Stimulated activated CD8-positive, alpha-beta memory T cell treated with anti-CD3 and anti-CD28 coated beads, Interleukin-15, amount 100 ng/mL, for 4 hours (primary cell): Measurements from ENCODE around the gene ANAPC5.
"Not testable (repeated sequence)": the region's sequence is repeated elsewhere in the genome, so short reads cannot be mapped to it uniquely, and the experiment has no call there.

Experiments used
- DNase-seq, 2 donors: peaks; one replicate each; pipeline ENCODE4 v3.0.0-alpha.2; 2020; ENCODE audit warnings: low read depth in 2 of 2

ANAPC5 gene

DNA sequence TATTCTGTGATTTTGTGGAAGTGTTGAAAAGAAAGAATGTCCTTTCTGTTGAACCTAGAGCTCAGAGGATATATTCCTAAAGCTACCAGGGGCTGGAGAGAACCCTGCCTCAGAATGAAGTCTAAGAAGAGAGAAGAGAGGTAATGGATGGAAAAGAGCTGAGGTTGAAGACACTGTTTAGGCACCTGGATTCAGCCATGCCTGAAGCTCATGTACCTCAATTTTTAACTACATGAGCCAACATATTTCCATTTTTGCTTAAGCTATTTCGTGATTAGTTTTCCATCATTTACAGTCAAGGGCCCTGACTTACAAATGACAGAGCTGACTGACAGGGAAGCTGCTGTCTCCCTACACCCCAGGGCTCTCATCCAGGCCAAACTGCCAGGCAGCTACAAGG is 66.4 kb downstream of the ANAPC5 start:
- no peak for DNase-seq

DNA sequence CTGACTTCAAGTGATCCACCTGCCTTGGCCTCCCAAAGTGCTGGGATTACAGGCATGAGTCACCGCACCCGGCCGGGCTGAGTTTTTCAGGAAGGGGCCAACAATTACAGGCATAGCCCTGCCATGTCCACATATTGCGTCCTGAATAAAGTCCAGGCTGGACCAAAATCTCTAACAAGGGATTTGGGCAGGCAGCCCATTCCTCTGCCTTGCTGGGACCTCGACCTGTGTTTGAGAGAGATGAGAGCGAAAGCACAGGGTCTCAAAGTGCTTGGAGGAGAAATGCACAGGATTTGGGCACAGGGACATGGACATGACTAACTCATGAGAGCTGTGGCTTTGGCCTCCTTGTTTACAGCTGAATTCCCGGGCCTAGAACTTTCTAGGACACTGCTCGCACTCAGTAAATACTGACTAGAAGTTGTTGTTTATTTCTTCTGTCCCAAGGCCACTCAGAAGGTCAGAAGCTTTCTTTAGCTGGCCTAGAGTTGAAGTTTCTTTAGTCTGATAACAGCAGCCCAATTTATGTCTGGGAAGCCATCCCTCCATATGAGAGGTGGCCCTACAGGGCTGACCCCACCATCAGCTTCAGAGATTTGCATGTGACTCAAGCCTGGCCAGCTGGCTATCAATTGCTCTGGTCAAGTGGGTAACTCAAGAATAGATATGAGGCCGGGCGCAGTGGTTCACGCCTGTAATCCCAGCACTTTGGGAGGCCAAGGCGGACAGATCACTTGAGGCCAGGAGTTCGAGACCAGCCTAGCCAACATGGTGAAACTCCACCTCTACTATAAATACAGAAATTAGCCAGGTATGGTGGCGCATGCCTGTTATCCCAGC is 67.4 kb downstream of the ANAPC5 start:
- no peak for DNase-seq

DNA sequence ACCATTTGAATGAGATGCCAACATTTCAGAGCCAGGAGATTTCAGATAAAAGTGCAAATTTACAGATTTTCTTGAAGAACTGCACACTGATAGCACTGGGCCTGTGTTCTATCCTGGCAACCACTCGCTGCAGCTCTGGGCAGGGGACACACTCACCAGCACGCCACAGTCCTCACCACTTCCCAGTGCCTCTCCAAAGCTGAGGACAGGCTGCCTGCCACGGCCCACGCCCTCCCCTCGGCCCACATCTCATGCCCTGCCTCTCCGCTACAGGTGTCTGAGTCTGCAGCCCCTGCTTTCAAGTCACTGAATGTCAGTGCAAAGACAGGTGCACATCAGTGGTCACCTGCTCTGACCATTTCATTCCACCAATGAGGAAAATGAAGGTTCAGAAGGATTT is 68.4 kb downstream of the ANAPC5 start:
- no peak for DNase-seq

DNA sequence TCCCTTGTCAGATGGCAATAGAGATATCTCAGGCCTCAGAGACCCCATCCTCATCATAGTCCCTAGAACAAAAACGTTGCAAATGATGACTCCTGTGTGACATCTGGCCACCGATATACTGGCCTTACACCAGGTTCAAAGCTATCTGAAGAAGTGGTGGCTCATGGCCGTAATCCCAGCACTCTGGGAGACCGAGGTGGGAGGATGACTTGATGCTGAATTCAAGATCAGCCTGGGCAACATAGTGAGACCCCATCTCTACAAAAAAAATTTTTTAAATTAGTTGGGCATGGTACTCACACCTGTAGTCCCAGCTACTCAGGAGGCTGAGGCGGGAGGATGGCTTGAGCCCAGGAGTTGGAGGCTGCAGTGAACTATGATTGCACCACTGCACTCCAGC is 68.8 kb downstream of the ANAPC5 start:
- DNase-seq = no peak

DNA sequence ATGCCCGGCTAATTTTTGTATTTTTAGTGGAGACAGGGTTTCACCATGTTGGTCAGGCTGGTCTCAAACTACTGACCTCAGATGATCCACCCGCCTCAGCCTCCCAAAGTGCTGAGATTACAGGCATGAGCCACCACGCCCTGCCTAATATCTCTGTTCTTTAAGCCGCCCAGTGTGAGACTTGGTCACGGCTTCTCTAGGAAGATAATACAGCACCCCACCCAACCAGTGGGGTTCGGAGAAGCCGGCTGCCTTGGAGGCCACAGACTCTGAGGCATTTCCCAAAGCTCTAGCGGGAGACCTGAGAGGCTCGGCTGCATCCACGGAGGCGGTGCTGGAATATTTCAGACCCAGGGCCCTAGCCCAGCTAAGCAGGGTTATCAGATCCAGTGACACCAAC is 69.3 kb downstream of the ANAPC5 start:
- DNase-seq = not testable (repeated sequence)

DNA sequence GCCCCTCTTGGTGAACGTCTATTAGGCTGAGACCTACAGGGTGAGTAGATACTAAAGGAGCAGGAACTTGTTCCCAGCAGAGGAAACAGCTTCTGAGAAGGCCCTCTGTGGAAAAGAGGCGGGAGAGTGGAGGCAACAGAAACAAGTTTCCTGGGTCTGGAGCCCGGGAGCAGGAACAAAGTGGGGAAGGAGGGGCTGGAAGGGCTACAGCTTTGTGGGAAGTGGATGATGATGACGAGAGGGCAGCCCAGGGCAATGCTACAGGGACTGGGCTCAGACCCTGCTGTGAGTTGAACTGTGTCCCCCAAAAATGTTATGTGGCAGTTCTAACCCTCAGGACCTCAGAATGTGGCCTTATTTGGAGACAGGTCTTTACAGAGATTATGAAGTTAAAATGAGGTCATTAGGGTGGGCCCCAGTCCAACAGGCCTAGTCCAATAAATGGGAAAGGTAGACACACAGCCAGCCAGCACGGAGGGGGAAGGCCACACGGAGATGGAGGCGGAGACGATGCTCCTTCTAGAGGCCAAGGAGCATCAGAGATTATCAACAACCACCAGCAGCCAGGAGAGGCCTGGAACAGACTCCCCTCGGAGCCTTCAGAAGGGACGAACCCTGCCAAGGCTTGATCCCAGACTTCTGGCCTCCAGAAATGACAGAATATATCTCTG is 70.0 kb downstream of the ANAPC5 start:
- no peak for DNase-seq

DNA sequence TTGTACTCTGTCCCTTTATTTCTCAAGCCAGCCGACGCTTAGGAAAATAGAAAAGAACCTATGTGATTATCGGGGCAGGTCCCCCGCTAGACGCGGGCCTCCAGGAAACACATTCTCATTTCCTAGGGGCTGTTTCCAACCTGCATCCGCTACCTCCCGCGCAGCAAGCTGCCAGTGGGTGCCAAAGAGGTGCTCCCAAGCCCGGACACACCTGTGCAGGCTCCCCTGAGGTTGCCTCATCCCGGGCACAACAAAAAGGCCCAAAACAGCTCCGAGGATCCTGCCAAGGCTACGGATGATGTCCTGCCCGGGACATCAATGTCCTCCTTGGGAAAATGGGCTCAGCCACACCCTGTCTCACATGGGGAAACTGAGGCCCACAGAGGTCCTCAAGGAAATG is 71.1 kb downstream of the ANAPC5 start:
- DNase-seq = not testable (repeated sequence)

DNA sequence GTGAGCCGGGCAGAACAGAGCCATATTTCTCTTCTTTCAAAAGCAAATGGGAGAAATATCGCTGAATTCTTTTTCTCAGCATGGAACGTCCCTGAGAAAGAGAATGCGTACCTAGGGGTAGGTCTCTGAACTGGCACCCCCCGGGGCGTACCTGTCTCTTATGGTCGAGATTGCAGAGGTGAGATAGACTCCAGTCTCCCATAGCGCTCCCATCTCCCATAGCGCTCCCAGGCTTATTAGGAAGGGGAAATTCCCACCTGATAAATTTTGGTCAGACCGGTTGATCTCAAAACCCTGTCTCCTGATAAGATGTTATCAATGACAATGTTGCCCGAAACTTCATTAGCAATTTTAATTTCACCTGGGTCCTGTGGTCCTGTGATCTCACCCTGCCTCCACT is 71.7 kb downstream of the ANAPC5 start:
- not testable (repeated sequence) for DNase-seq

DNA sequence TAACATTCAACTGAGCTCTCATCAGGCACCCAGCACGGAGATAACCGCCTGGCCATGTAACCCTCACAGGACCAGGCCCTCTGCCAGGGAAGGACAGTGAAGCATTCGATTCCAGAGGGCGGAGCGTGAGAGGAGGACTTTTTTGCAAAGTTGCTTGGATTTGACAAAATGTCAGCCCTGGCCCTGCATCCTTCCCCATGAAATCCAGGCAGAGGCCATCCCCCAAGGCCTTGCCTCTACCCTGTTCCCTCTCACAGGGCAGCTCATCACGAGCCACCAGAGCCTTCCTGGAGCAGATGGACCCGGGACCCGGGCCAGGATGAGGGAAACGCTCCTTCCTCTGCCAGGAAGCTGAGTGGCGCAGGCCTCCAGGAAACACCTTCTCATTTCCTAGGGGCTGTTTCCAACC is 72.7 kb downstream of the ANAPC5 start:
- DNase-seq = no peak

DNA sequence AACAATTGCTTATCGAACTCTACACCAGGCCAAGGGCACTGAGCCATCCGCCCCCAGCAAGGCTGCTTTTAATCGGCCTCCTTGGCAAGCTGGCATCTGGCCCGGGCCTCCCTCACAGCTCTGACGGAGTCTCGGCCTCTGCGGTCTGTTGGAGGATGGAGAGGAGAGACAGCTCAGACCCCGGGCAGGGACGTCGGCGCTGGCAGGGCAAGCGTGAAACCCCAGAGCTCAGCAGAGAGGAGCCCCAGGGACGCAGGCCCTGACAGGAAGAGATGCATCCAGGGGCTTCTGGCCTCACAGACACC is 73.2 kb downstream of the ANAPC5 start:
- DNase-seq = no peak

DNA sequence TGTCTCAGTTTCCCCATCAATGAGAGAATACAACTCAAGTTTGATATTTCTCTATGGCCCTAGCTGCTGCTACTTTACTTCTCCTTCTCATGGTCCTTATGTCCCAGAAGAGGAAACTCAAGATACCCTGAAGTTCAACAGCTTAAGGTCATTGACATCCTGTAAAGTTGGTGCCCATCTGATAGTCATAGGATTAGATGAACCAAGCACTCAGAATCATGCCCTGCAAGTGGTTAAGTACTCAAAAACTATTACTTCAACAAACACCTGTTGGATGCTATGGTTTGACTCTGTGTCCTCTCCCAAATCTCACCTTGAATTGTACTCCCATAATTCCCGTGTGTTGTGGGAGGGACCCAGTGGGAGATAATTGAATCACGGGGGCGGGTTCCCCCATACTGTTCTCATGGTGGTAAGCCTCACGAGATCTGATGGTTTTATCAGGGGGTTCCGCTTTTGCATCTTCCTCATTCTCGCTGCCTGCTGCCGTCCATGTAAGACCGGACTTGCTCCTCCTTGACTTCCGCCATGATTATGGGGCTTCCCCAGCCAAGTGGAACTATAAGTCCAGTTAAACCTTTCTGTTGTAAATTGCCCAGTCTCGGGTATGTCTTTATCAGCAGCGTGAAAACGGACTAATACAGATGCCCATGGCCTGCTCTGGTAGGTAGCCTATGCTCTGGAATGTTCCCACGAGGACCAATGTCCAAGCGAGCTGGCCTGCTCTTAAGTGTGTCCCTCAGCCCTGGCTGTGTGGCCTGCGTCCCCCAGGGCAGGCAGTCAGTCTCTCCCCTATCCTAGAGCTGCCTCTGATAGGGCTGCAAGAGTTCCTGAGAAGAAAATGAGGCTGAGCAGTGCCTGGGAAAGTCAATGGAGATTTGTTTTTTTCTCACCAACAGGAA is 73.8 kb downstream of the ANAPC5 start:
- no peak for DNase-seq

DNA sequence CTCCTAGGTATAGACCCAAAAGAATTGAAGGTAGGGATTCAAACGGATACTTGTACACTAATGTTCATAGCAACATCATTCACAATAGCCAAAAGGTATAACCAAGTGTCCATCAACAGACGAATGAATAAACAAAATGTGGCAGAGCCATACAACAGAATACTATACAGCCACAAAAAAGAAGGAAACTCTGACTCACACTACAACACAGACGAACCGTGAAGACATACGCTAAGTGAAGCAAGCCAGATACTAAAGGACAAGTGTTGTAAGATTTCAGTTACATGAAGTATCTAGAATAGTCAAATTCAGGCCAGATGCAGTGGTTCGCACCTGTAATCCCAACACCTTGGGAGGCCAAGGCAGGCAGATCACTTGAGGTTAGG is 74.8 kb downstream of the ANAPC5 start:
- DNase-seq = no peak

DNA sequence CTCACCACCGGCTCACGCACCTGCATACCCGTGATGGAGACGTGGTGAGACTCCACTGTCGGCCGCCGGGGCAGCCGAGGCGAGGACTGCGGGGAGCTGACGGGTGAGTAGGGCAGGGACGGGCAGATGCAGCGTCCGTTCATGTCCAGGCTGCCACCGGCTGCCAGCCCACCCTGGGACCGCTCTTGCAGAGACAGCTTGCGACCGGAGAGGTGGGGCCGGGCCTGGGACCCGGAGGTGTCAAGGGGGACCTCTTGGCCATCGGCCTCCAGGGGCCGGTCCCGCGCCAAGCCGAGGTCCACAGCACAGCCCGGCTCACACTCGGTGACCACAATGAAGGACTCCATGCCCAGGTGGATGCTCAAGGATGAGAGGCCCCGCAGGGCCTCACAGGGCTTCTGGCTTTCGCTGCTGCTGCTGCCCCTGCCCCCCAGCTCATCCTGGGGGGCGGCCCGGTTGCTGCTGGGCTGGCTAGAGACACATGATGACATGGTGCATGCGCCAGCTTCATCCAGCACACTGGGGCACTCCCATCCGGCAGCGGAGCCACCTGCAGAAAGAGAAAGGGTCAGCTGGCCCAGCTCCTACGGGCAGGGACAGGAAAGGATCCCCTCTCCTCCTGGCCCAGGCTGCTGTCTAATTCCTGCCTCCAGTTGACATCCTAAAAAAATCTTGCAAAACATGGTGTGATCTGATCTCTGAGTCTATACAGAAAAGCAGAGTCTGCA is 78.0 kb downstream of the ANAPC5 start:
- DNase-seq = no peak

DNA sequence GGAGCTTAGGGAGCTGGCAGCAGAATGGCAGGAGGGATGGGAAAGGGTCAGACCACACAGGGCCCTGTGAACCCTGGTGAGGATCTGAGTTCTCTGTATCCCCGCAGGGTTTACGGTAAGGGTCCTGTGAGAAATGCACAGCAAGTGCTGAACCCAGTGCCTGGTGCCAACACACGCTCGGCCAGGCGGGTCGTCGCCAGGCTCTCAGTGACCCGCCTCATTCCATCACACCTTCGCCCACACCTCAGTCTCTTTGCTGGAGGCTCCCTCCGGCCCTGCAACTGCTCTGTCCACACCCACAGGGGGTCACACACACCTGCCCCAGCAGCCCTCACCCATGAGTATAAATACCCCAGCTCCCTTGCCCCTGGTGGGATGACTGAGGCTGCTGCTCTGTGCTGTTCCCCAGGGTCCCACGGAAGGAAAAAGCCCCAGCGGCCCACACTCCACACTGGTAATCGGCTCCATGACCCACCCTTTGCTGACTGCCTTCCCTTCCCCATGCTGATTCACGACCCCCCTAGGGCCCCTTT is 78.8 kb downstream of the ANAPC5 start:
- DNase-seq = no peak

DNA sequence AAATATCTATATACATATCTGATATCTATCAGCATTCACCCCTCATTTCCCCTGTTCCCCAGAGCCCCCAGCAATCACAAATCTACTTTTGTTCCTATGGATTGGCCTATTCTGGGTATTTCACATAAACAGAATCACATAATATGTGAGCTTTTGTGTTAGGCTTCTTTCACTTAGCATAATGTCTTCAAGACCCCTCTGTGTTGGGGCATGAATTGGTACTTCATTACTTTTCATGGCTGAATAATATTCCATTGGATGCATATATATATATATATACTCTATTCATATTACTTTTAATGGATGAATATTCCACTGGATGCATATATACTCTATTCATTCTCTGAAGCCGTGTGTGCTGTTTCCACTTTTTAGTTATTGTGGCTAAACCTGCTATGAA is 84.4 kb downstream of the ANAPC5 start:
- no peak for DNase-seq

DNA sequence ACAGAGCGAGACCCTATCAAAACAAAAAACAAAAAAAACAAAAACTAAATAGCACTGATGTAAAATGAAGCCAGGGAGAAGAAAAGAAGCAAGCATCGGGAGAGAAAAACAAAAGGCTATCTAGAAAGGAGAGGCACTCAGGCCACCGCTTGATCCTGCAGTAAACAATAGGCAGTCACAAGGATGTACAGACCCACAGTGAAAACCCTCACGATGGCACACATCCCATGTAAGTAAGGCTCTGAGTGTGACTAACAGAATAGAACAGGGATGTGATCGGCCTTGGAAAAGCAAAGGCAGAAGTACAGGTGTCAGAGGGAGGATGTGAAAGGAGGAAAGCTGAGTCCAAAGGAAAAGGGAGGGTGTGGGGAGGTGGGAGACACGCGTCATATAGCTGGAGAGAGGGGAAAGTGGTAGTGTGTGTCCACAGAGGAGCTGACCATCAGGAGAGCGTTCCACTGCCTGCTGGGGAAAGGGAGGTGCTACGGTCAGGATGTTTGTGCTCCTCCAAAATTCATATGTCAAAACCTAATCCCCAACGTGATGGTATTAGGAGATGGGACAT is 87.2 kb downstream of the ANAPC5 start:
- no peak for DNase-seq

DNA sequence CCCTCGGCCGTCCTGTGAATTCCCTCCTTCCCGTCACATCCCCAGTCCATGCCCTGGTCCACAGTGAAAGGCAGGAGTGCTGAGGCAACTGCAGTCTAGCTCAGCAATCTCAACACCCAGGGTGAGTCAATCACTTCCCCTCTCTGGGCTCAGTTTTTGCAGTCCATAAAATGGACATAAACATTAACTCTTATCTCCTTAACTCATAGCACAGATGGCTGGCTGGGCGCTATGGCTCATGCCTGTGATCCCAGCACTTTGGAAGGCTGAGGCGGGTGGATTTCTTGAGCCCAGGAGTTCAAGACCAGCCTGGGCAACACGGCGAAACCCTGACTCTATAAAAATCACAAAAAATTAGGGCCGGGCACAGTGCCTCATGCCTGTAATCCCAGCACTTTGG is 88.1 kb downstream of the ANAPC5 start:
- DNase-seq = no peak

DNA sequence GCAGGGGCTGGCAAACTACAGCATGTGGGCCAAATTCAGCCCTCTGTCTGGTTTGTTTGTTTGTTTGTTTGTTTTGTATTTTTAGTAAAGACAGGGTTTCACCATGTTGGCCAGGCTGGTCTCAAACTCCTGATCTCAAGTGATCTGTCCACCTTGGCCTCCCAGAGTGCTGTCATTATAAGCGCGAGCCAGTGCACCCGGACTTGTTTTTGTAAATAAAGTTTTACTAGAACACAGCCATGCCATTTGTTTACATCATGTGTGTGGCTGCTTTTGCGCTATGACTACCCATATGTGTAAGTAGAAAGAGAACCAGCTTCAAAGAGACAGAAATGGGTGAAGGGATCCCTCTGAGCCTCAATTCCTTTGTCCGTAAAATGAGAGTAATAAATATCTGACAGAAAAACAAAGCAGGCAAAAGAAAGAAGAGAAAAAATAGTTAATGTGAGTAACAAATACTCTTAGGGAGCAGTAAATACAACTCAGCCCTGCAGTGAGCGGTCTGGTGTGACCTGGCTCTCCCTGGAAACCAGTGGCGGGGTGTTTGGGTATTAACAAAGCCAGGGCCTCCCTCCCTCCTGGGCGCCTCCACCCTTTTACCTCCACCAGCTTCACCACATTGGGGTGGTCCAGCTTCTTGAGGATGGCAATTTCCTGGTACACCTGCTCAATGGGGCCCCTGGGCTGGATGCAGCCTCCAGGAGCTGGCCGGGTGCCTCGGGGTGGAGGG is 88.8 kb downstream of the ANAPC5 start:
- DNase-seq = no peak

DNA sequence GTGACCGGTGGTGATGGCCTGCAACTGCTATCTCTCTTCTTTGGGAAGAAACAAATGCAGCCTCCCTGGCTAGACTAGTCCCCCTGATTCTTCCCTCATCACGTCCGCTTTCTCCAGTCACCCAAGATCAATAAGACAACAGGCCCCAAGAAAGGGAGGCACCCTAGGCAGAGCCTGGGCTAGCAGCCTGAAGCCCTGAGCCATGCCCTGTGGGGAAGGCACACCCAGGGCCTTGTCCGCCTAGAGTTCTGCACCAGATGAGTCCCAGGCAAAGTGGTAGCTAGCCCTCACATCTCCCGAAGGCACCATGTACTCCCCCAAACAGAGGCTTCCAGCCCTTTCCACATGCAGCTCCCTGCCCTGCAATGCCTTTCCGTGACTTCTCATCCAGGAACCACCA is 90.8 kb downstream of the ANAPC5 start:
- no peak for DNase-seq

DNA sequence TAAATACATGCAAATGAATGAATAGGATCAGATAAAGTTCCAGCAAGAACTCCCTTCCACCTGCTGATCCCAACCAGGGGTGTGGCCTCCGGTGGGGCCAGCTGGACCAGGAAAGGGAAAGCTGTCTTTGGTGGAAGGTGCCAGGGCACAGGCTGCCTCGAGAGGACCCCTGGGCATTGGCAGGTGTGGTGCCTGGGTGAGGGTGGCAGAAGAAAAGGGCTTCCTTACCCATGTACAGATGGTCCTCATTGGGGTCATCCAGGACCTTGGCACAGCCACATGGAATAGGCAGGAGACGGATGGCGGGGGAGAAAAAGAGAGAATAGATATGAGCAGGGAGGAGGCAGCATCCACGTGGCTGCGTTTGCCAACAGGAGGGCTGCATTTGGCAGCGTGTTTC is 92.1 kb downstream of the ANAPC5 start:
- no peak for DNase-seq

DNA sequence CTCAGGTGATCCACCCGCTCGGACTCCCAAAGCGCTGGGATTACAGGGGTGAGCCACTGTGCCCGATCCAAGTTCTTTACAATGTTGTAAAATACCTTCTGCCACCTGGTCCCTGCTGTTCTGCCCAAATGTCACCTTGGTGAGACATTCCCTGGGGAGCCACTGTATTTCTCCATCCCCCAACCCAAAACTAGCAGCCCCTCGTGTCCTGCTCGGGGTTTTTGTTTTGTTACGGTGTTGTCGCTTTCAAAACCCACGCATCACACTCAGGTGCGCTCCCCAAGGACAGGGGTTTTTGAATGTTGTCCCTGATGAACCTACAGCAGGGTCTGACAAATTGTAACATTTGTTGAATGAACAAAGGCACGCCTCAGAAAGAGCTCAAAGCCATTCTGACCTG is 93.1 kb downstream of the ANAPC5 start:
- no peak for DNase-seq
